GM18508 (cell line): ENCODE measurements around the gene CCR8.
"Not testable (repeated sequence)": the region's sequence is repeated elsewhere in the genome, so short reads cannot be mapped to it uniquely, and the experiment has no call there.

Experiments
- ATAC-seq: cut with Tn5 transposase; IDR thresholded peaks from one replicate; pipeline ENCODE4 v1.9.1; 2021; ENCODE audit warnings: moderate number of reproducible peaks; ENCODE audit not compliant: insufficient read depth, unreplicated experiment

CCR8 gene

DNA sequence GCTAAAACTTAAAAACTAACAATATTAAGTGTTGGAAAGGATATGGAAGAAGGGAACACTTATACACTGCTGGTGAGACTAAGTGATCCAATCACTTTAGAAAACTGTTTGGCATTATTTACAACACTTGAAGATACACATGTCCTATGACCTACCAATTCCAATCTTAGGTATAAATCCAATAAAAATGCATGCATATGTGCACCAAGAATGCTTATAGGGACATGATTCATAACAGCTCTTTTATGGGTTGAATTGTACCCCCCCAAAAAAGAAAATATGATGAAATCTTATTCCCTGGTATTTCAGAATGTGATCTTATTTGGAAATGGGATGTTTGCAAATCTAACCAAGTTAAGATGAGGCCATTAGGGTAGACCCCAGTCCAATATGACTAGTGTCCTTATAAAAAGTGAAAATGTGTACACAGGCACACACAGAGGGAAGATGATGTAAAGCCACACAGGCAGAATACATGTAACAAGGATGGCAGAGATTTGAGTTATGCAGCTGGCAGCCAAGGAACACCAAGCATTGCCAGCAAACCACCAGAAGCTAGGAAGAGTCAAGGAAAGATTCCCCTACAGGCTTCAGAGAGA lies 15.3 kb downstream of the CCR8 start:
- ATAC-seq = no peak

- ATAC-seq = peak; percentile 79
These were observed 17.5 kb downstream of the CCR8 start for GRCh38 chr3:39346785-39347585.

DNA sequence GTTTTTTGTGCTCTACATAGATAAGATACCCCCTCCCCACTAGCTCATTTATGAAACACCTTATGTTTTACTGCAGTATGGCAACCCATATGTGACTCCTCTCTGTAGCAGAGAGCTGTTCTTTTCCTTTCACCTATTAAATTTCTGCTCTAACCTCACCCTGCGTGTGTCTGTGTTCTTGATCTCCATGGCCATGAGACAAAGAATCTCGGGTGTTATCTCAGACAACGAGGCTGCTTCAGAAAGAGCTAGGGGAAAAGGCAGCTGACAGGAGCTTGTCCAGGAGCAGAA lies 18.0 kb downstream of the CCR8 start:
- ATAC-seq = no peak

DNA sequence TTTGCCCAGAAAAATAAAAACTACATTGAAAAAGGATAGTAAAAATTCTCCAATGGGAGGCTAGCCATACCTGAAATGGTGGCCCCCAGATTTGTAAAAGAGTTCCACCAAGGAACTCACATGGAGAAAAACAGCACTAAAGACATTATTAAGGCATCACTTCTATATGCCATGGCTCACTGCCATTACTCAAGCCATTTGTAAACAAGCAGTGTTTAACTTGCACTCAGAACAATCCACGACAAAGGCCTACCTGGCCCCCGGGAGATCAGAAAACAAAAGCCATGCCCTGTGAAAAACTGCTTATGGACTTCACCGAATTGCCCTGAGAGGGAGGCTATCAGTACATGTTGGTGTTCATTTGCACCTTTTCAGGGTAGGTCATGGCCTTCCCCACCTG lies 19.6 kb downstream of the CCR8 start:
- no peak for ATAC-seq

GRCh38 chr3:39350714-39351113 lies 21.2 kb downstream of the CCR8 start:
- ATAC-seq = no peak

DNA sequence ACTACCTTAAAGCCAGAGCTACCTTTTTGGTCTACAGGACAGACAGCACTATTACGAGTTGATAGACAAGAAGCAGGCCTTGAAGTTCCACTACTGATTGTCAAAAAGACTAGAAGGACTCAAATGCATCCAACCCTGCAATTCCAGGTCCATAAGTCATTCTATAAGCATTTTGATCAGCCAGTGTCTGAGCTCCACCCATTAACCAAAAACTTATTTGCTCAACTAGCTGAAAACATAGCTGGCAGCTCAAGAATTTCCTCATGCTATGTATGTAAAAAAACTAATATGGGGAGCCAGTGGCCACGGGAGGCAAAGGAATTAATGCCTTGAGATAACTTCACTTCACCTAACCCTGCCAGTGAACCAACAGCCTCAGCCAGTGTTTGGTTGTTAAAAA lies 21.6 kb downstream of the CCR8 start:
- ATAC-seq = not testable (repeated sequence)

- not testable (repeated sequence) for ATAC-seq
These were observed 23.8 kb downstream of the CCR8 start for GRCh38 chr3:39353168-39353927.

DNA sequence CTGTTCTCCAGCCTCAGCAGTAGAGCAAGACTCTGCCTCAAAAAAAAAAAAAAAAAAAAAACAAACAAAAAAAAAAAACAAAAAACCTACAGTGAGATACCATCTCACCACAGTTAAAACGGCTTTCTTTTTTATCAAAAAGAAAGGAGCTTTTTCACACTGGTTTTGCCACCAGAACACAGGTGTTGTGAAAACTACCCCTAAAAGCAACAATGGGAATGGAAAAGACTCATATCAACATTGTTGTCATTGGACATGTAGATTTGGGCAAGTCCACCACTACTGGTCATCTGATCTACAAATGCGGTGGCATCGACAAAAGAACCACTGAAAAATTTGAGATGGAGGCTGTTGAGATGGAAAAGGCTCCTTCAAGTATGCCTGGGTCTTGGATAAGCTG lies 28.8 kb downstream of the CCR8 start:
- no peak for ATAC-seq

DNA sequence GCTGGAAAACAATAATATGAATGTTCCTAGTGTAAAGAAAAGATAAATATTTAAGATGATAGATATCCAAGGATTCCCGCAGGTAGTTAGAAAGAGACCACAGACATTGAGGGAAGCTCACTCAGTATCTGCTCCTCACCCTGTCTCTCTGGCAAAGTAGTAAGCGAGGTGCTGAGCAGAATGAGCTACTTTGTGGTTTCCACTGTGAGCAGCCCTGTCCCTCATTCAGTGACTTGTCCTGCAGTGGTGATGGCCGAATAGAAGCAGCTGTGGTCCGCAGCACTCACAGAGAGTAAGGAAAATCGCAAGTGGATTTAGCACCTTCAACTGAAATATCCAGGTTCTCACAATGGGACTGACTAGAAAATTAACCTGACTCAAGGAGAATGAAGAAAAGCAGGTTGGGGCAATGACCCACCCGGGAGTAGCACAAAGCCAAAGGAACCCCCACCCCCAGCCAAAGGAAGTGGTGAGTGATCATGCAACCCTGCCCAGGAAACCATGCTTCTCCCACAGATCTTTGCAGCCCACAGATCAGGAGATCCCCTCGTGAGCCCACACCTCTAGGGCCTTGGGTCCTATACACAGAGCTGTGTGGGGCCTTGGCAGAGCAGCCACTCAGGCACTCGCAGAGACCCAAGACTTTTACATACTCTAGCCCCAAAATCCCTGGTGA lies 31.9 kb downstream of the CCR8 start:
- no peak for ATAC-seq

- ATAC-seq = no peak
These were observed 32.7 kb downstream of the CCR8 start for GRCh38 chr3:39362192-39362591.

GRCh38 chr3:39362812-39363211 lies 33.3 kb downstream of the CCR8 start:
- no peak for ATAC-seq

DNA sequence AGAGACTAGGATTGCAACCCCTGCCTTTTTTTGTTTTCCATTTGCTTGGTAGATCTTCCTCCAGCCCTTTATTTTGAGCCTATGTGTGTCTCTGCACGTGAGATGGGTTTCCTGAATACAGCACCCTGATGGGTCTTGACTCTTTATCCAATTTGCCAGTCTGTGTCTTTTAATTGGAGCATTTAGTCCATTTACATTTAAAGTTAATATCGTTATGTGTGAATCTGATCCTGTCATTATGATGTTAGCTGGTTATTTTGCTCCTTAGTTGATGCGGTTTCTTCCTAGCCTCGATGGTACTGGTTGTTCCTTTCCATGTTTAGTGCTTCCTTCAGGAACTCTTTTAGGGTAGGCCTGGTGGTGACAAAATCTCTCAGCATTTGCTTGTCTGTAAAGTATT lies 40.9 kb downstream of the CCR8 start:
- not testable (repeated sequence) for ATAC-seq

DNA sequence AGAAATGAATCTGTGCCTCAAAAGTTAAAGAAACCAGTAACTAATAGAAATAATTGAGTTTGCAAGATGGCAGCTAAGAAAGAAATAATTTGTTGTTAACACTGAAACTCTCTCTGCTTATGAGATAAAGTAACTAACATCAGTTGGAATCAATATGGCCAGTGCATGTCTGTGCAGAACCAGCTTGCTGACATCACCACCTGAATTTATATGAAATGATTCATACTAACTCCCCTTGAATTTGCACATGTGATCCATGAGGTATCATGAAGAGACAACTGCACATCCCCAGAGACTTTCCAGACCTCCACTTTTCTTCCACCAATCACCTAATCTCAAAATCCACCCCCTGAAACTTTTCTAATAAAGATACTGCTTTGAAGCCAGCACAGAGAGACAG lies 43.3 kb downstream of the CCR8 start:
- ATAC-seq = no peak

- ATAC-seq = no peak
These were observed 47.6 kb downstream of the CCR8 start for GRCh38 chr3:39376959-39377634.

- no peak for ATAC-seq
These were observed 48.6 kb downstream of the CCR8 start for GRCh38 chr3:39378088-39378487.

DNA sequence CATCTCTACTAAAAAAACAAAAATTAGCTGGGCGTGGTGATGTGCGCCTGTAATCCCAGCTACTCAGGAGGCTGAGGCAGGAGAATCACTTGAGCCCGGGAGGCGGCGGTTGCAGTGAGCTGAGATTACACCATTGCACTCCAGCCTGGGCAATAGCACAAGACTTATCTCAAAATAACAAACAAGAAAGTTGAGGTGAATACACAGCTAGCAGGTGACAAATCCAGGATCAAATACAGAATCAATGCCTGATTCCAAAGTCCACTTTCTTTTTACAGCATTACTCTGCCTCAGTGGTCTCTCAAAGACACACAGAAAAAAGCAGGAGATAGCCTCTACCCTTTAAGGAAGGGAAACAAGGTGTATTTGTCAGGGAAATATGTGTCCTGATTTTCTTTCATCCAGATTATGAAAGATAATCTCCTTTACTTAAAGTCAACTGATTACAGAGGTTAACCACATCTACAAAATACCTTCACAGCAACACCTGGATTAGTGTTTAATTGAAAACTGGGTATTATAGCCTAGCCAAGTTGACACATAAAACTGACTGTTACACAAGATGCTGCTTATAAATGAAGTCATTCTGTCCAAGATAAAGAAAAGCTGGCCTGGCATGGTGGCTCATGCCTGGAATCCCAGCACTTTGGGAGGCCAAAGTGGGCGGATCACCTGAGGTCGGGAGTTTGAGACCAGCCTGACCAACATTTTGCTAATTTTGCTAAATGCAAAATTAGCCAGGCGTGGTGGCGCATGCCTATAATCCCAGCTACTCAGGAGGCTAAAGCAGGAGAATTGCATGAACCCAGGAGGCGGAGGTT lies 49.7 kb downstream of the CCR8 start:
- no peak for ATAC-seq

DNA sequence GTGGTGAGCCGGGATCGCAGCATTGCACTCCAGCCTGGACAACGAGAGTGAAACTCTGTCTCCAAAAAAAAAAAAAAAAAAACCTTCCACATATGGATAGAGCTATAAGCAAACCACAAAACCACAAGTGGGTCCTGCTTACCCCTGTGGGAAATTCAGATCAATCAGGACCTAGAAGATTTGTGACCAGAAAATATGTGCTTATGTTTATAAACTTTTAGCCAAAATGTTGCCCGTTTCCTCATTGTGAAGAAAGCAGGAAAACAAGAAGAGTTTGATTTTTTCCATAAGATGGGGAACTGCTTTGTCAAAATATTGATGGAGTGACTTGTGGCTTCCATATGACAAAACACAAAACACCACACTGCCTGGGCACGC lies 50.3 kb downstream of the CCR8 start:
- no peak for ATAC-seq

DNA sequence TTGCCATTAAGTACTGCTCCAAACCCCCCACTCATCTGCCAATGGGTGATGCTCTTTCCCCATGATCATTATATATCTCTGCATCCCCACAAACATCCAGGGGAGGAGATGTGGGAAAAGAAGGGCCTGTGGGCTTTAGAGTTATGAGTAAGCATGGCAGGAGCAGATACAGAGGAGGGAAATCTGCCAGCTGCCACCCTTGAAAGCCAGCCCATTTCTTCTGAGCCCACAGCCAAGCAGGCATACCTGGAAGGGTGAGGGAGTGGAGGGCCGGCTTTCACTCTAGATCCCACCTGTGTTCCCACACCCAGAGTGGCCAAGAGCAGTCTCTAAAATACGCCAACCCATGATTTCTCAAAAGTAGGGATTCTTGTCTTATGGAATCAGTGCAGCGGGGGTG lies 51.9 kb downstream of the CCR8 start:
- no peak for ATAC-seq
